Panc1 (cell line): ENCODE results near the gene FBXO22. TPM values are rescaled to one million over a fixed set of nuclear protein-coding genes. Genes with fewer than 3 reads are reported as not detected.

Source experiments
- ATAC-seq: fragments of 200-7000 bp; cut with Tn5 transposase; 2 replicates; pipeline ENCODE4 v1.9.1; 2020; ENCODE audit warnings: mild to moderate bottlenecking, moderate library complexity
- Bru-seq: library from RNA; stranded (reverse); fragments of 400-500 nt; gene quantifications from one replicate; lab custom pipeline; 2021; lab: Mats Ljungman, UMichigan
- BruChase-seq, 2 experiments: library from RNA; stranded (reverse); fragments of 400-500 nt; gene quantifications; one replicate each; lab custom pipeline; 2021; lab: Mats Ljungman, UMichigan
- BruUV-seq: library from RNA; stranded (reverse); fragments of 400-500 nt; replicated peaks from 2 replicates; lab custom pipeline; 2021; lab: Mats Ljungman, UMichigan
- CTCF ChIA-PET: fragments of 300-600 bp; sonication (Branson Sonifier 250); formaldehyde crosslinking; loops from one replicate; lab custom pipeline; 2022; ENCODE audit warnings: antibody characterized with exemption; lab: Charles Lee
- POLR2A ChIA-PET: fragments of 300-600 bp; sonication (Branson Sonifier 250); formaldehyde crosslinking; loops from one replicate; lab custom pipeline; 2022; ENCODE audit warnings: antibody characterized with exemption; lab: Charles Lee
- DNase-seq: peaks from one replicate; pipeline ENCODE4 v3.0.0-alpha.2; 2010; ENCODE audit warnings: low read depth, low spot score
- H3K27ac ChIP-seq: 2 replicates; pipeline ENCODE4 v1.5.1; 2011; ENCODE audit warnings: mild to moderate bottlenecking, low read length, inconsistent platforms
- H3K27me3 ChIP-seq: fragments of 200-500 bp; sonication (Bioruptor generic); 2 replicates; pipeline ENCODE4 v1.6.0; 2014; ENCODE audit warnings: low read length, inconsistent platforms; ENCODE audit not compliant: control insufficient read depth, insufficient read depth
- H3K36me3 ChIP-seq: fragments of 200-500 bp; sonication (Bioruptor generic); 2 replicates; pipeline ENCODE4 v1.5.1; 2014; ENCODE audit warnings: inconsistent platforms, mild to moderate bottlenecking, low read length, moderate library complexity; ENCODE audit not compliant: control insufficient read depth, insufficient read depth
- H3K4me1 ChIP-seq: 2 replicates; pipeline ENCODE4 v1.5.1; 2011; ENCODE audit warnings: inconsistent platforms, mild to moderate bottlenecking, low read length, moderate library complexity; ENCODE audit not compliant: control insufficient read depth, insufficient read depth
- H3K4me3 ChIP-seq, 2 experiments: 2 replicates each; pipeline ENCODE4 v1.5.1; 2011 to 2012; ENCODE audit warnings: low read depth in 2 of 2, low read length in 2 of 2, mild to moderate bottlenecking in 2 of 2, inconsistent platforms in 1 of 2, moderate library complexity in 1 of 2
- H3K9me3 ChIP-seq: fragments of 200-500 bp; sonication (Bioruptor generic); 2 replicates; pipeline ENCODE4 v1.5.1; 2014; ENCODE audit warnings: low read depth, mild to moderate bottlenecking, inconsistent platforms, low read length, moderate library complexity; ENCODE audit not compliant: control insufficient read depth, insufficient read depth
- POLR2AphosphoS5 ChIP-seq: IDR thresholded peaks from 2 replicates; pipeline ENCODE4 v1.6.1; 2012; ENCODE audit warnings: mild to moderate bottlenecking, low read depth, low read length, moderate library complexity
- SIN3A ChIP-seq: IDR thresholded peaks from 2 replicates; pipeline ENCODE4 v1.6.1; 2012; ENCODE audit warnings: low read depth, mild to moderate bottlenecking, low read length, moderate library complexity, borderline replicate concordance; ENCODE audit not compliant: insufficient read depth
- TCF7L2 ChIP-seq: IDR thresholded peaks from 2 replicates; pipeline ENCODE4 v1.6.1; 2011; ENCODE audit warnings: mild to moderate bottlenecking, low read depth, low read length, inconsistent platforms
- in situ Hi-C: cut with HindIII; loops from 2 replicates; pipeline ENCODE4 v1.10.0; 2016; ENCODE audit warnings: low sequenced_read_pairs, low pct_unique_long_range_greater_than_20kb
- intact Hi-C: fragments of 100-400 bp; cut with micrococcal nuclease; formaldehyde crosslinking; loops from one replicate; pipeline ENCODE4 v1.10.0; 2022; ENCODE audit not compliant: unreplicated experiment
- long read RNA-seq: library from polyadenylated mRNA; unstranded; transcript quantifications from one replicate; pipeline ENCODE4 v2.0.0, GENCODE V29; 2021; ENCODE audit not compliant: unreplicated experiment
- polyA plus RNA-seq: library from polyadenylated mRNA; unstranded; fragments of >200 nt; gene quantifications from one replicate; pipeline ENCODE4 v1.2.1, GENCODE V29; 2012; ENCODE audit warnings: missing spikeins; ENCODE audit not compliant: insufficient read length
- total RNA-seq: library from RNA; stranded (reverse); gene quantifications from one replicate; pipeline ENCODE4 v1.2.1, GENCODE V29; 2021; ENCODE audit not compliant: unreplicated experiment
- TF ChIP-seq, protein P1 (sequence below), 2 experiments: IDR thresholded peaks; 2 replicates each; pipeline ENCODE4 v1.6.1; 2011 to 2012; ENCODE audit warnings: low read depth in 2 of 2, control low read depth in 1 of 2, low read length in 1 of 2, mild to moderate bottlenecking in 1 of 2, moderate library complexity in 1 of 2; ENCODE audit not compliant: insufficient read depth in 1 of 2
- TF ChIP-seq, protein P2 (sequence below): fragments of 450-650 bp; IDR thresholded peaks from 2 replicates; pipeline ENCODE4 v1.5.1; 2017; ENCODE audit warnings: mild to moderate bottlenecking

The FBXO22 gene
- total RNA-seq (65.9 TPM), Bru-seq, nascent RNA (percentile 88 among the genes with signal in this experiment), BruChase-seq, experiment 1, labeled RNA remaining after a 2-hour chase (percentile 90 among the genes with signal in this experiment), BruChase-seq, experiment 2, labeled RNA remaining after a 6-hour chase (percentile 82 among the genes with signal in this experiment)
- polyA plus RNA-seq = 65.8 TPM
- long read RNA-seq, full-length matches to known transcripts = 106 of 142 reads
- long read RNA-seq, partial matches to known transcripts = 21 of 142 reads
- long read RNA-seq, other reads (novel, unspliced or antisense) = 15 of 142 reads

DNA sequence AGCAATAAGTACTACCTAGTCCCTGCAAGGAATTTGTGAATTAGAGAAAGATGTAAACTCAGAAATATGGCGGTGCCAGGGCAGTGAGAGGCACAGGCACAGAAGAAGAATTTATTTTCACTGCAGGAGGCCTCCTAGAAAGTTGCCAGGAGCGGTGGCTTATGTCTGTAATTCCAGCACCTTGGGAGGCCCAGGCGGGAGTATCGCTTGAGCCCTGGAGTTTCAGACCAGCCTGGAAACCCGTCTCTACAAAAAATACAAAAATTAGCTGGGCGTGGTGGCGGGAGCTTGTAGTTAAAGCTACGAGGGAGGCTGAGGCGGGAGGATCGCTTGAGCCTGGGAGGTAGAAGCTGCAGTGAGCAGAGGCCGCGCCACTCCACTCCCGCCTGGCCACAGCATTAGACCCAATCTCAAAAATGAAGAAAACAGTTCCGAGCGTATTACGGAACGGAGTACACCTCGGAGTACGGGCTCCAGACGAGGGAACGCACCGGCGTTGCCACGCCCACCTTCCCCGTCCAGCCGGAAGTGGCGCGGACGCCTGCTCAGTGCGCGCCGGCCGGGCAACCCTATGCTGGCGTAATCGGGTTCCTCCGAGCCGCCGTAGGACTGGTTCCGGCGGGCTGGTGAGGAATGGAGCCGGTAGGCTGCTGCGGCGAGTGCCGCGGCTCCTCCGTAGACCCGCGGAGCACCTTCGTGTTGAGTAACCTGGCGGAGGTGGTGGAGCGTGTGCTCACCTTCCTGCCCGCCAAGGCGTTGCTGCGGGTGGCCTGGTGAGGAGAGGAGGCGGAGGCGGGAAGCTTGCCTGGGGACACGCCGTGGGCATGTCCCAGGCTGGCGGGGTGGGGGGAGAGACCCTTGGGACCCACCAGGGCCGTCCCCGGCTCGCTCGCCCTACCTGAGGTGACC is at the start of gene FBXO22:
FBXO22 (plus strand) TSS at position 548 of the 909 bp plus-strand sequence; CDS start at position 634, 86 bp downstream.
- BruUV-seq = no TSS peak
- Histone ChIP-seq H3K4me1 (peaks cover 31% of the 10 kb centered on the region), H3K4me3 (peak within 1 kb of the TSS; percentile 74 to 97), H3K9me3 (no peaks in the 10 kb centered on the region), H3K27ac (peak within 1 kb of the TSS; percentile 97), H3K36me3 (peaks cover 22% of the 10 kb centered on the region), H3K27me3 (no peaks in the 10 kb centered on the region)
- ChIA-PET POLR2A (interaction anchor here (0.6 to 1.0 kb wide), 4 partner anchors 21 to 868 kb away, joined by 3 to 5 read pairs (median 4); no protein-coding TSS in a partner anchor), CTCF (interaction anchor here (0.7 kb wide), 1 partner anchor 83 kb away, joined by 5 read pairs; no protein-coding TSS in a partner anchor)
- TF ChIP-seq SIN3A (peak; percentile 98), TCF7L2 (no peak), POLR2AphosphoS5 (peak; percentile 96)
- TF ChIP-seq, protein P1, sequence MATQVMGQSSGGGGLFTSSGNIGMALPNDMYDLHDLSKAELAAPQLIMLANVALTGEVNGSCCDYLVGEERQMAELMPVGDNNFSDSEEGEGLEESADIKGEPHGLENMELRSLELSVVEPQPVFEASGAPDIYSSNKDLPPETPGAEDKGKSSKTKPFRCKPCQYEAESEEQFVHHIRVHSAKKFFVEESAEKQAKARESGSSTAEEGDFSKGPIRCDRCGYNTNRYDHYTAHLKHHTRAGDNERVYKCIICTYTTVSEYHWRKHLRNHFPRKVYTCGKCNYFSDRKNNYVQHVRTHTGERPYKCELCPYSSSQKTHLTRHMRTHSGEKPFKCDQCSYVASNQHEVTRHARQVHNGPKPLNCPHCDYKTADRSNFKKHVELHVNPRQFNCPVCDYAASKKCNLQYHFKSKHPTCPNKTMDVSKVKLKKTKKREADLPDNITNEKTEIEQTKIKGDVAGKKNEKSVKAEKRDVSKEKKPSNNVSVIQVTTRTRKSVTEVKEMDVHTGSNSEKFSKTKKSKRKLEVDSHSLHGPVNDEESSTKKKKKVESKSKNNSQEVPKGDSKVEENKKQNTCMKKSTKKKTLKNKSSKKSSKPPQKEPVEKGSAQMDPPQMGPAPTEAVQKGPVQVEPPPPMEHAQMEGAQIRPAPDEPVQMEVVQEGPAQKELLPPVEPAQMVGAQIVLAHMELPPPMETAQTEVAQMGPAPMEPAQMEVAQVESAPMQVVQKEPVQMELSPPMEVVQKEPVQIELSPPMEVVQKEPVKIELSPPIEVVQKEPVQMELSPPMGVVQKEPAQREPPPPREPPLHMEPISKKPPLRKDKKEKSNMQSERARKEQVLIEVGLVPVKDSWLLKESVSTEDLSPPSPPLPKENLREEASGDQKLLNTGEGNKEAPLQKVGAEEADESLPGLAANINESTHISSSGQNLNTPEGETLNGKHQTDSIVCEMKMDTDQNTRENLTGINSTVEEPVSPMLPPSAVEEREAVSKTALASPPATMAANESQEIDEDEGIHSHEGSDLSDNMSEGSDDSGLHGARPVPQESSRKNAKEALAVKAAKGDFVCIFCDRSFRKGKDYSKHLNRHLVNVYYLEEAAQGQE (IDR thresholded peaks at IDR 0.05; ENCODE audit: insufficient read depth in 1 of 2, low read depth in 2 of 2, low read length in 1 of 2) = peak in 1 of 2 experiments; percentile 40; a peak in 1 of 4 replicates
- TF ChIP-seq, protein P2, sequence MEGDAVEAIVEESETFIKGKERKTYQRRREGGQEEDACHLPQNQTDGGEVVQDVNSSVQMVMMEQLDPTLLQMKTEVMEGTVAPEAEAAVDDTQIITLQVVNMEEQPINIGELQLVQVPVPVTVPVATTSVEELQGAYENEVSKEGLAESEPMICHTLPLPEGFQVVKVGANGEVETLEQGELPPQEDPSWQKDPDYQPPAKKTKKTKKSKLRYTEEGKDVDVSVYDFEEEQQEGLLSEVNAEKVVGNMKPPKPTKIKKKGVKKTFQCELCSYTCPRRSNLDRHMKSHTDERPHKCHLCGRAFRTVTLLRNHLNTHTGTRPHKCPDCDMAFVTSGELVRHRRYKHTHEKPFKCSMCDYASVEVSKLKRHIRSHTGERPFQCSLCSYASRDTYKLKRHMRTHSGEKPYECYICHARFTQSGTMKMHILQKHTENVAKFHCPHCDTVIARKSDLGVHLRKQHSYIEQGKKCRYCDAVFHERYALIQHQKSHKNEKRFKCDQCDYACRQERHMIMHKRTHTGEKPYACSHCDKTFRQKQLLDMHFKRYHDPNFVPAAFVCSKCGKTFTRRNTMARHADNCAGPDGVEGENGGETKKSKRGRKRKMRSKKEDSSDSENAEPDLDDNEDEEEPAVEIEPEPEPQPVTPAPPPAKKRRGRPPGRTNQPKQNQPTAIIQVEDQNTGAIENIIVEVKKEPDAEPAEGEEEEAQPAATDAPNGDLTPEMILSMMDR = no peak
- peak; percentile 99 for ATAC-seq
- intact Hi-C loops = no loop called here
- in situ Hi-C loops = no loop called here
- DNase-seq = peak; percentile 67

DNA sequence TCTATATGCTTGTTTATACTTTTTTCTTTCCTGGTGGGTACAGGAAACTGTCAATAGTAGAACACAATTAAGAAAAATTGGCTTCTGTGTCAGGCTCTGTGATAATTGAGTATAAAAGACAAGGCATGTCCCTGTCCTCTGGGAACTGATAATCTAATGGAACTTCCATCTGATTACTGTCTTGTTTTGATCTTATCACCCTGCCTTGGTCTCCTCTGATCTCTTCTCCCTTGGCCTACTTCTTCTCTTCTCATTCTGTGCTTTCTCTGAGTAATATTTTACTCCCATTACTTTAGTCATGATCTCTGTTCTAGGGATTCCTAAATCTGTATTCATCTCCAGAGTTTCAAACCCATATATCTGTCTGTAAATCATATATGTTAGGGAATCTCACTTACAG is 45.8 kb upstream of the FBXO22 start:
- no TSS peak for BruUV-seq
- no peak for ATAC-seq
- ChIA-PET POLR2A (no interaction called here), CTCF (no interaction called here)
- intact Hi-C loops = no loop called here
- no peak for DNase-seq
- Histone ChIP-seq H3K27ac (no peak overlapping the region), H3K9me3 (no peaks in the 10 kb centered on the region), H3K36me3 (peaks cover 4% of the 10 kb centered on the region; the same call in 1 of the 2 replicates), H3K4me1 (no peaks in the 10 kb centered on the region), H3K27me3 (no peaks in the 10 kb centered on the region), H3K4me3 (no peak overlapping the region)
- TF ChIP-seq SIN3A (no peak), TCF7L2 (no peak), POLR2AphosphoS5 (no peak)
- TF ChIP-seq, protein P1 (IDR thresholded peaks at IDR 0.05; ENCODE audit: insufficient read depth in 1 of 2, low read depth in 2 of 2, low read length in 1 of 2) = no peak
- TF ChIP-seq, protein P2 = no peak
- in situ Hi-C loops = no loop called here
